Fibroblast of lung (primary cell): Measurements from ENCODE around the gene TBK1.

ENCODE experiments used
- EZH2 ChIP-seq: IDR thresholded peaks from 2 replicates; pipeline ENCODE4 v1.5.1; 2012; ENCODE audit warnings: low read length, control low read depth, mild to moderate bottlenecking; ENCODE audit errors: missing control alignments
- TF ChIP-seq, protein P1 (sequence below), 2 donors: IDR thresholded peaks in 1 of 2; conservative IDR thresholded peaks in 1 of 2; 1 replicate in 1 of 2; 2 replicates in 1 of 2; pipeline ENCODE4 v1.5.1; 2011 to 2012; ENCODE audit warnings: low read length in 2 of 2, control low read depth in 1 of 2, inconsistent platforms in 1 of 2, low read depth in 1 of 2, mild to moderate bottlenecking in 1 of 2

DNA sequence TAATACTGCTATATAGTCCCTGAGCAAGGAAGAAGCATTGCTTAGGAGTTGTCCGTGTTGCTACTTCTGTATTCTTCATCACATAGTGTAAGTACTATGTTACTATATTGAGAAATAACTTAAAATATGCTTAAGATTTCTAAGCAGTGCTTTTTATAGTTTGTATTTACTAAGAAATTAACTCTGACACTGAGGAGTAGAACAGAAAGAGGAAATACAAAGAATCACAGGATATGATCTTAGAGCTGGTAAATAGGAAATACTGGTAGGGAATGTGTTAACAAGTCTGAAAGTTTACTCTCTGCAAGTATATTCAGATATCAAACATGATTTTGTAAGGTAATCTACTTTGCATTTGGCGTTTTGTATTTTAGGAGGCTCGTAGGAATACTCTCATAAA lies 32.2 kb upstream of the TBK1 start:
- no peak for TF ChIP-seq EZH2
- TF ChIP-seq, protein P1, sequence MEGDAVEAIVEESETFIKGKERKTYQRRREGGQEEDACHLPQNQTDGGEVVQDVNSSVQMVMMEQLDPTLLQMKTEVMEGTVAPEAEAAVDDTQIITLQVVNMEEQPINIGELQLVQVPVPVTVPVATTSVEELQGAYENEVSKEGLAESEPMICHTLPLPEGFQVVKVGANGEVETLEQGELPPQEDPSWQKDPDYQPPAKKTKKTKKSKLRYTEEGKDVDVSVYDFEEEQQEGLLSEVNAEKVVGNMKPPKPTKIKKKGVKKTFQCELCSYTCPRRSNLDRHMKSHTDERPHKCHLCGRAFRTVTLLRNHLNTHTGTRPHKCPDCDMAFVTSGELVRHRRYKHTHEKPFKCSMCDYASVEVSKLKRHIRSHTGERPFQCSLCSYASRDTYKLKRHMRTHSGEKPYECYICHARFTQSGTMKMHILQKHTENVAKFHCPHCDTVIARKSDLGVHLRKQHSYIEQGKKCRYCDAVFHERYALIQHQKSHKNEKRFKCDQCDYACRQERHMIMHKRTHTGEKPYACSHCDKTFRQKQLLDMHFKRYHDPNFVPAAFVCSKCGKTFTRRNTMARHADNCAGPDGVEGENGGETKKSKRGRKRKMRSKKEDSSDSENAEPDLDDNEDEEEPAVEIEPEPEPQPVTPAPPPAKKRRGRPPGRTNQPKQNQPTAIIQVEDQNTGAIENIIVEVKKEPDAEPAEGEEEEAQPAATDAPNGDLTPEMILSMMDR (conservative IDR thresholded peaks at IDR 0.05 in 1 of 2, IDR thresholded peaks at IDR 0.05 in 1 of 2; ENCODE audit: low read depth in 1 of 2, low read length in 2 of 2): no peak
